Thoracic aorta (tissue), 2 donors: ENCODE measurements around the gene CNOT1. TPM values are rescaled to one million over a fixed set of nuclear protein-coding genes. Genes with fewer than 3 reads are reported as not detected.
A peak's percentile ranks its signal among the peaks of the same experiment; 100 is the strongest.

Source experiments
- ATAC-seq: fragments of 150-250 bp; one replicate; pipeline ENCODE4 v1.8.0; 2017; ENCODE audit warnings: low read depth; ENCODE audit not compliant: insufficient number of reproducible peaks, low FRiP score
- DNase-seq: peaks from one replicate; pipeline ENCODE4 v3.0.0-alpha.2; 2020; ENCODE audit warnings: low spot score
- H3K27ac ChIP-seq, 2 donors: fragments of 200-600 bp; sonication (generic); 1 replicate in 1 of 2; 2 replicates in 1 of 2; pipeline ENCODE4 v1.5.1; 2016; ENCODE audit warnings: mild to moderate bottlenecking in 2 of 2, moderate library complexity in 2 of 2
- H3K27me3 ChIP-seq: fragments of 200-600 bp; sonication (generic); replicated peaks from 2 replicates; pipeline ENCODE4 v1.6.0; 2016; ENCODE audit warnings: mild to moderate bottlenecking; ENCODE audit not compliant: insufficient read depth
- H3K36me3 ChIP-seq: fragments of 200-600 bp; sonication (generic); one replicate; pipeline ENCODE4 v1.5.1; 2016
- H3K4me1 ChIP-seq, 2 donors: fragments of 200-600 bp; sonication (generic); 1 replicate in 1 of 2; 2 replicates in 1 of 2; pipeline versions ENCODE4 v1.5.1 to v1.6.0; 2016; ENCODE audit warnings: low read depth in 2 of 2, mild to moderate bottlenecking in 1 of 2; ENCODE audit not compliant: control insufficient read depth in 1 of 2
- H3K4me3 ChIP-seq: fragments of 200-600 bp; sonication (generic); 2 replicates; pipeline ENCODE4 v1.5.1; 2016; ENCODE audit warnings: mild to moderate bottlenecking
- H3K9me3 ChIP-seq: fragments of 200-600 bp; sonication (generic); 2 replicates; pipeline ENCODE4 v1.5.1; 2016
- total RNA-seq, 2 donors: library from RNA; depleted of rRNA; stranded (reverse); fragments of >200 nt; gene quantifications; one replicate each; pipeline versions ENCODE4 v1.1.0 to v1.2.3, GENCODE V29; 2016
- TF ChIP-seq, protein P1 (sequence below): fragments of 200-600 bp; sonication (generic); IDR thresholded peaks from one replicate; pipeline ENCODE4 v1.5.1; 2019; ENCODE audit warnings: antibody characterized with exemption

CNOT1 gene
- total RNA-seq, 2 donors from 2014 or later: 54.8 to 112 TPM

DNA sequence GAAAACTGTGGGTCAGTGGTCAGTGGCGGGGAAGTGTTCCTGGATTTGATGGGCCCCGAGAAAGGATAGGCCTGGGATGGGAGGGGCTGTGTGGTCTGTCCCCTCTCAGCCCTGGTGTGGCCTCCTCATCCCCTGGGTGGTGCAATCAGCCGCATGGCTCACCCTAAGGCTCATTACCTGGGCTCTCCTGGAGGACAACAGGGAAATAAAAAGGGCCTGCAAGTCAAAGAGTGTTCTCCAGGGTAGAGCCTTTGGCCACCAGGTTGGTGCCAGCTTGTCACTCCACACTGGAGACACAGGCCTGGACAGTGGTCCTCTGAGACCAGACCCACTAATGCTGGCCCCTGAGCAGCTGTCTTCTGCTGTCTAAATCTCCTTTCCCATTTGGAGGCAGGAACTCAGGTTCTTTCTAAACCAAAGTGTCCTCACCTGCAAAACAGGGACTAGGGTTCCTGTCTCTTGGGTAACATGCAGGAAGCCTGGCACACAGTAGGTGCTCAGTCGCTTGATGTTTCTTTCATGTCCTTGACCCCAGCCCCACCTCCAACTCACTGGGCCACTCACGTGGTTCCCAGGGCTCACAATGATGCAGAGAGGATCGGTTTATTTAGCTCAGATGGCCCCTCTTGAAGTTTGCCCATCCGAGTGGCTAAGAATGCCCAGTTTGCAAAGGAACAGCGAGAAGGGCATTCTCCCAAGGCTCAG, 127.3 kb downstream of the CNOT1 start:
- TF ChIP-seq, protein P1, sequence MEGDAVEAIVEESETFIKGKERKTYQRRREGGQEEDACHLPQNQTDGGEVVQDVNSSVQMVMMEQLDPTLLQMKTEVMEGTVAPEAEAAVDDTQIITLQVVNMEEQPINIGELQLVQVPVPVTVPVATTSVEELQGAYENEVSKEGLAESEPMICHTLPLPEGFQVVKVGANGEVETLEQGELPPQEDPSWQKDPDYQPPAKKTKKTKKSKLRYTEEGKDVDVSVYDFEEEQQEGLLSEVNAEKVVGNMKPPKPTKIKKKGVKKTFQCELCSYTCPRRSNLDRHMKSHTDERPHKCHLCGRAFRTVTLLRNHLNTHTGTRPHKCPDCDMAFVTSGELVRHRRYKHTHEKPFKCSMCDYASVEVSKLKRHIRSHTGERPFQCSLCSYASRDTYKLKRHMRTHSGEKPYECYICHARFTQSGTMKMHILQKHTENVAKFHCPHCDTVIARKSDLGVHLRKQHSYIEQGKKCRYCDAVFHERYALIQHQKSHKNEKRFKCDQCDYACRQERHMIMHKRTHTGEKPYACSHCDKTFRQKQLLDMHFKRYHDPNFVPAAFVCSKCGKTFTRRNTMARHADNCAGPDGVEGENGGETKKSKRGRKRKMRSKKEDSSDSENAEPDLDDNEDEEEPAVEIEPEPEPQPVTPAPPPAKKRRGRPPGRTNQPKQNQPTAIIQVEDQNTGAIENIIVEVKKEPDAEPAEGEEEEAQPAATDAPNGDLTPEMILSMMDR: no peak
- no peaks in the 10 kb centered on the region for H3K27me3 ChIP-seq
- H3K27ac ChIP-seq: no peak overlapping the region
- DNase-seq (no peak), ATAC-seq (no peak)
- no peaks in the 10 kb centered on the region for H3K9me3 ChIP-seq
- peaks cover 3 to 16% of the 10 kb centered on the region in 2 donors for H3K4me1 ChIP-seq
- H3K4me3 ChIP-seq: no peak overlapping the region
- no peaks in the 10 kb centered on the region for H3K36me3 ChIP-seq

DNA sequence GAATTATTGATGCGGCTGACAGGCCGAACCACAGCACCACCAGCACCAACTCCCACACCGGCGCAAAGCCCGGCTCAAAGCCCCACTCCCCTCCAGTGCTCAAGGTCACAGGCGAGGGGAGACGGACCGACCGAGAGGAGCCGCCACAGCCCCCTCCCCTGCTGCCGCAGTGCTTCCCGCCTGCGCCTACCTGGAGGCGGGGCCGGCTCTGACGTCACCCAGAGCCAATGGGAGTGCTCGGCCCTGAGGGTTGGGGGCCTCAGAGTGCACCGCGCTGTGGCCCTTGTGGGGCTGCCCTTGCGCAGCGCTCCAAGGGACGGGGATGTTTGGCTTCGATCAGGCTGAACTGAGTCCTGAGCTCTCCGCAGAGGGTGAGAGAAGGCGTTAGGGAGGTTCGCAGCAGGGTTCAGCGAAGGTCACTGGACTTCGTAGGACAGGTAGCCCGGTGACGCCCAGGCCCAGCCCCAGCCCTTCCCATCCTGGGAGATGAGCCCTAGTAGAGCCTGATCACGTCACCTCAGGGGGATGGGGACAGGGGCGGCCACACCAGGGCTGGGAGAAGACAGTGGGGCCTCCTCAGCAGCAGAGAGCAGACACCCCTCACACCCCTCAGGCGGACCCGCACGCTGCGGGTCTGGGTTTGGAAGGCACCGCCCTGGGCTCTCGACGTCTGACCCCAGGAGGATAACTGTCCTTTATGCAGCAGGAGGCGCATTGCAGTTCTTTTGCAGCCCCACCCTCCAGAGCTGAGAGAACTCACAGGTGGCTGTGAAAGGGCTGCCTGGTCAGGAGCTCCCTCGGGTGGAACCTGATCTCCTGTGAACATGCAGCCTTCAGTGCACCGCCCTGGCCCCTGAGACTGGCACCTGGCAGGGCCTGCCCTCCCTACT, 128.1 kb downstream of the CNOT1 start:
- peaks cover 3 to 16% of the 10 kb centered on the region in 2 donors for H3K4me1 ChIP-seq
- DNase-seq: no peak
- no peak overlapping the region for H3K27ac ChIP-seq
- no peaks in the 10 kb centered on the region for H3K27me3 ChIP-seq
- no peak for ATAC-seq
- TF ChIP-seq, protein P1: no peak
- no peaks in the 10 kb centered on the region for H3K9me3 ChIP-seq
- H3K36me3 ChIP-seq: no peaks in the 10 kb centered on the region
- peak overlapping the region; percentile 41 for H3K4me3 ChIP-seq

DNA sequence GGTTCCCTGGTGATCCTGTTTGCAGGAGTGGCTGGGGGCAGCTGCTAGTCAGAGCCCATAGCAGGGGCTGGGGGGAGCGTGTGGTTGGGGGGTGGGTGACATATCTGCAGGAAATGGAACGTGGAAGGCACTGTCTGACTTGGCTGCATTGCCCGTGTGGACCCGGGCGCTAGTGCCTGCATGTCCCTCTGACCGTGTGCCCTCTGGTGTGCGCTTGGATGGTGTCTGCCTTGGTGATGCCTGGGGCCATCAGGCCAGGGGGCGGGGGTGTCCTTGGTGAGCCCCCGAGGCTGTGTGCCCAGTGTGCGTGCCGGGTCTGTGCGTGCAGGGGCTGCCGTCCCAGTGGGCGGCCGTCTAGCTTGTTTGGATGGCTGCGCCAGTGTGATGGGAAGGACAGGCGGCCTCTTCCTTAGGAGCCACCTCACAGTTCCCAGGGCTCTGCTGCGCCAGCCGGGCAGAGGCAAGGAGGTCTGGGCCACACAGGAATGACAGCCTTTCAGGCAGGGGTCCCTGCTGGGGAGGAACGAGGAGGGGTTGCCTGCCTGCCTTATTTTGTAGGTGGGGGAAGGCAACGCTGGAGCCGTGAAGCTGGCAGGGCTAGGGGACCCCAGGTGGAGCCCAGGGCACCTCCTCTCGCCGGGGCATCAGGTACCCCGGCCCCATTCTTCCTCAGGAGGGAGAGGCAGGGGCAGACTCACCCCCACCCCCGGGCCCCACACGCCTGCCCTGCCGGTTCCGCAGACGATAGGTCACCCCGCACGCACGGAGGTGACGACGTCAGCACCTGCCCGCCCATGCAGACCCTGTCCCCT, 129.0 kb downstream of the CNOT1 start:
- TF ChIP-seq, protein P1: no peak
- no peak overlapping the region for H3K27ac ChIP-seq
- H3K36me3 ChIP-seq: no peaks in the 10 kb centered on the region
- H3K9me3 ChIP-seq: no peaks in the 10 kb centered on the region
- no peaks in the 10 kb centered on the region for H3K27me3 ChIP-seq
- ATAC-seq (no peak), DNase-seq (no peak)
- H3K4me1 ChIP-seq: peaks cover 3 to 16% of the 10 kb centered on the region in 2 donors
- peak overlapping the region; percentile 41 for H3K4me3 ChIP-seq

DNA sequence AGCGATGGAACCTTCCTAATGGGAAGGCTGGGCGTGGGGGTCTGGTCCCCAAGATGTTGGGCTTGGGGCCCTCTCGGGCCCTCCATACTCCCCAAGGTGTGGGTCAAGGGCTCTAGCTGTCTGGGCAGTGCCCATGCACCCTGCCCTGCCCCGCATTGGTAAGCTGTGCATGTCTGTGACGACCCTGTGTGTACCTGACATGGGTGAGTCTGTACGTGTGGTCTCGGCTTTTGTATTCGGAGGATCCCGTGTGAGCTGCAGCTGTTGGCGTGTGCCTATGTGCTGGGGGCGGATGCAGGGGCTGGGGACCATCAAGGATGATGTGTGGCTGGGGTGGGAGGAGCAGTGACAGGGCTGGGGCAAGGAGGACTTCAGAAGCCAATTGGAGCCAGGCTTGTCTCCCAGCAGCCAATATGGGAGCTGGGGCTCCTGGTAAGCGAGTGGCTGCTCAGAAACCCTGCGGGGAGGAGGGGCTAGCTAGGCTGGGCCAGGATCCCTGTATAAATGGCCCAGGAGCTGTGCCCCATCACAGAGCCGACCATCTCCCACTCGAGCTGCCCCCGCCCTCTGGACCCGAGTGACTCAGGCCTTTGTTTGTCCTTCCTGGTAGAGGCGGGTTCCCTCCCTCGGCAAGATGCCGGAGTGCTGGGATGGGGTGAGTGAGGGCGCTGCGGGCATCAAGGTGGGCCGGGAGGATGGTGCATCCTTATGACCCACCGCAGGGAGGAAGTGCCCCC, 129.8 kb downstream of the CNOT1 start, which contains the start of gene NDRG4:
NDRG4 (plus strand) TSS at position 529 of the 737 bp plus-strand sequence; CDS start at position 635, 106 bp downstream.
- DNase-seq: no peak
- no peak for ATAC-seq
- no peaks in the 10 kb centered on the region for H3K9me3 ChIP-seq
- H3K4me3 ChIP-seq: peak within 1 kb of the TSS; percentile 41
- H3K27me3 ChIP-seq: no peaks in the 10 kb centered on the region
- TF ChIP-seq, protein P1: no peak
- H3K36me3 ChIP-seq: no peaks in the 10 kb centered on the region
- peaks cover 3 to 19% of the 10 kb centered on the region in 2 donors for H3K4me1 ChIP-seq
- H3K27ac ChIP-seq: no peak within 1 kb of the TSS
